Ovary (tissue), 10 donors: ENCODE measurements around the gene HERC6. TPM values are rescaled to one million over a fixed set of nuclear protein-coding genes. Genes with fewer than 3 reads are reported as not detected.
"Not testable (repeated sequence)": the region's sequence is repeated elsewhere in the genome, so short reads cannot be mapped to it uniquely, and the experiment has no call there.

Experiments used
- DNase-seq, 5 donors: peaks; one replicate each; pipeline ENCODE4 v3.0.0-alpha.2; 2019 to 2020
- H3K27ac ChIP-seq, 2 donors: fragments of 200-600 bp; one replicate each; pipeline versions ENCODE4 v1.5.1 to v1.8.0; 2019 to 2022
- H3K27me3 ChIP-seq: fragments of 200-600 bp; one replicate; pipeline ENCODE4 v1.8.0; 2022
- H3K36me3 ChIP-seq: fragments of 200-600 bp; sonication (generic); one replicate; pipeline ENCODE4 v1.5.1; 2019
- H3K4me1 ChIP-seq: one replicate; pipeline ENCODE4 v1.8.1; 2013; ENCODE audit warnings: mild to moderate bottlenecking, moderate library complexity; ENCODE audit not compliant: insufficient read depth
- H3K4me3 ChIP-seq: fragments of 200-600 bp; sonication (generic); one replicate; pipeline ENCODE4 v1.5.1; 2017
- H3K9me3 ChIP-seq, 2 donors: fragments of 200-600 bp in 1 of 2; sonication (generic) in 1 of 2; one replicate each; pipeline versions ENCODE4 v1.5.1 to v1.8.1; 2013 to 2019; ENCODE audit warnings: mild to moderate bottlenecking in 1 of 2, moderate library complexity in 1 of 2
- CTCF ChIP-seq, 3 donors: fragments of 450-650 bp in 2 of 3; fragments of 200-600 bp in 1 of 3; IDR thresholded peaks; one replicate each; pipeline versions ENCODE4 v1.5.1 to v1.8.0; 2016 to 2022; ENCODE audit warnings: antibody characterized with exemption in 3 of 3, mild to moderate bottlenecking in 1 of 3
- EP300 ChIP-seq: sonication (generic); formaldehyde crosslinking; IDR thresholded peaks from one replicate; pipeline ENCODE4 v1.6.1; 2017; ENCODE audit warnings: antibody characterized with exemption
- POLR2A ChIP-seq: fragments of 450-650 bp; IDR thresholded peaks from one replicate; pipeline ENCODE4 v1.6.1; 2017; ENCODE audit warnings: antibody characterized with exemption, mild to moderate bottlenecking, moderate library complexity
- WGBS, 3 donors: extraction: QIAGEN DNeasy Blood & Tissue Kit in 1 of 3; methylation state at CpG; one replicate each; pipeline versions ENCODE4 v1.1.5 to v1.1.7; 2013 to 2017; 5-methylcytosine and 5-hydroxymethylcytosine counted together
- intact Hi-C, 4 donors: fragments of 100-400 bp; cut with DNase I; formaldehyde crosslinking; loops; one replicate each; pipeline versions ENCODE4 v1.11.0 to v1.15.1; 2022 to 2023
- long read RNA-seq, 3 donors: library from polyadenylated mRNA in 2 of 3; unstranded in 2 of 3; transcript quantifications; one replicate each; pipeline ENCODE4 v2.0.0 and lab custom pipeline, GENCODE V29; 2021 to 2026
- polyA plus RNA-seq, 2 donors: library from polyadenylated mRNA; stranded (reverse); fragments of 200-250 nt in 1 of 2; fragments of 350-450 nt in 1 of 2; fragmentation: Illumina TruSeq in 1 of 2; extraction: RNeasy Lipid Tissue Mini Kit (QIAGEN cat#74804) in 1 of 2; gene quantifications; one replicate each; pipeline ENCODE4 v1.2.3, GENCODE V29; 2013 to 2014
- total RNA-seq, 7 donors: library from RNA; depleted of rRNA in 2 of 7; stranded (reverse); fragments of >200 nt in 2 of 7; fragmentation: NEBNext Ultra II Directional in 3 of 7; extraction: Animal tissue kit (Norgen Biotek cat#: 25700) in 3 of 7; gene quantifications; one replicate each; pipeline versions ENCODE4 v1.1.0 to v1.2.4, GENCODE V29; 2016 to 2023
- donor health status: DM: no; HTN: no; CAD: no; lungs with moderate emphysema.
- donor health status: DM: no; HTN: no; CAD: no.
- donor health status: Bipolar disorder and iron deficiency.
- donor health status: DM: yes; HTN: yes; CAD: no.
- donor health status: DM: no; HTN: no; CAD: no.
- donor health status: DM: yes; HTN: yes; CAD: no.

The HERC6 gene
- total RNA-seq (10 to 100 TPM in 6 of 7 donors, 1 to 10 TPM in 1; 9.4 to 14.9 (median 10.8) TPM), polyA plus RNA-seq (10 to 100 TPM in 1 of 2 donors, 1 to 10 TPM in 1; 9.1 to 24.5 TPM)
- long read RNA-seq, donor 1, transcript HERC6-201 (23 exons, 3,779 nt): major isoform, 5 of 38 reads
- long read RNA-seq, donor 1, partial matches to known transcripts: 23 of 38 reads
- long read RNA-seq, donor 1, other reads (novel, unspliced or antisense): 10 of 38 reads
- long read RNA-seq, donor 2, partial matches to known transcripts: 0 of 4 reads
- long read RNA-seq, donor 2, other reads (novel, unspliced or antisense): 0 of 4 reads
- long read RNA-seq, donor 3, transcript HERC6-201 (23 exons, 3,779 nt): major isoform, 18 of 26 reads
- long read RNA-seq, donor 3, partial matches to known transcripts: 3 of 26 reads
- long read RNA-seq, donor 3, other reads (novel, unspliced or antisense): 4 of 26 reads

GRCh38 chr4:88378691-88379559 is at the start of gene HERC6:
HERC6 (plus strand) TSS chr4:88378852; CDS start chr4:88378922, 70 bp downstream.
- H3K4me1 ChIP-seq: no peaks in the 10 kb centered on the region
- H3K27me3 ChIP-seq: no peaks in the 10 kb centered on the region
- WGBS, 3 donors: 0 to 1% (median 1%) methylated on average over 59 to 62 of the region's 62 CpGs
- peak; percentile 77 to 82 (median 77) for DNase-seq
- peak within 1 kb of the TSS; percentile 97 to 99 for H3K27ac ChIP-seq
- H3K36me3 ChIP-seq: no peaks in the 10 kb centered on the region
- intact Hi-C loops: loop anchor here (1.0 to 10.0 kb wide), 5 partner anchors 10 to 154 kb away; partner anchors contain the start of genes HERC5 (in 2 of the 4) and PPM1K (in 1 of the 4)
- TF ChIP-seq EP300 (no peak), POLR2A (no peak), CTCF (IDR thresholded peaks at IDR 0.05) (peak; percentile 81 to 90 (median 82))
- H3K4me3 ChIP-seq: peak within 1 kb of the TSS; percentile 92
- H3K9me3 ChIP-seq: no peaks in the 10 kb centered on the region

GRCh38 chr4:88333741-88334405 is 44.8 kb upstream of the HERC6 start:
- H3K27ac ChIP-seq: no peak overlapping the region
- H3K4me3 ChIP-seq: no peak overlapping the region
- no peaks in the 10 kb centered on the region for H3K27me3 ChIP-seq
- intact Hi-C loops: no loop called here
- WGBS, 3 donors: 87 to 100% (median 92%) methylated on average over 1 of the region's 1 CpG
- H3K4me1 ChIP-seq: peaks cover 2% of the 10 kb centered on the region
- peak in 2 of 5 donors; percentile 22 to 74 for DNase-seq
- no peaks in the 10 kb centered on the region for H3K9me3 ChIP-seq
- no peaks in the 10 kb centered on the region for H3K36me3 ChIP-seq
- TF ChIP-seq EP300 (no peak), POLR2A (no peak)

GRCh38 chr4:88335092-88335665 is 43.5 kb upstream of the HERC6 start:
- H3K36me3 ChIP-seq: no peaks in the 10 kb centered on the region
- no peaks in the 10 kb centered on the region for H3K9me3 ChIP-seq
- H3K4me3 ChIP-seq: no peak overlapping the region
- peaks cover 2% of the 10 kb centered on the region for H3K4me1 ChIP-seq
- no peaks in the 10 kb centered on the region for H3K27me3 ChIP-seq
- intact Hi-C loops: no loop called here
- H3K27ac ChIP-seq: no peak overlapping the region
- TF ChIP-seq EP300 (no peak), CTCF (IDR thresholded peaks at IDR 0.05) (no peak), POLR2A (no peak)
- 51 to 61% (median 57%) methylated on average over 11 of the region's 11 CpGs for WGBS, 3 donors
- DNase-seq: no peak

GRCh38 chr4:88341227-88342192 is 37.1 kb upstream of the HERC6 start:
- Histone ChIP-seq H3K4me1 (no peaks in the 10 kb centered on the region), H3K36me3 (no peaks in the 10 kb centered on the region), H3K4me3 (no peak overlapping the region), H3K27me3 (no peaks in the 10 kb centered on the region), H3K9me3 (no peaks in the 10 kb centered on the region), H3K27ac (peak overlapping the region; percentile 33 to 80)
- no peak for TF ChIP-seq EP300
- TF ChIP-seq POLR2A: no peak
- no peak for TF ChIP-seq CTCF (IDR thresholded peaks at IDR 0.05)
- intact Hi-C loops: loop anchor here in 1 of 4 donors (10.0 kb wide), 1 partner anchor 57 kb away; the partner anchor contains the start of gene PPM1K
- DNase-seq: peak; percentile 41 to 66 (median 43)
- 13 to 19% (median 14%) methylated on average over 8 of the region's 8 CpGs for WGBS, 3 donors

GRCh38 chr4:88346902-88347301 is 31.8 kb upstream of the HERC6 start:
- H3K4me3 ChIP-seq, DNase-seq, H3K36me3 ChIP-seq, H3K27ac ChIP-seq, H3K9me3 ChIP-seq, H3K4me1 ChIP-seq, H3K27me3 ChIP-seq: not testable (repeated sequence)
- 78 to 98% (median 85%) methylated on average over 3 of the region's 3 CpGs for WGBS, 3 donors
- intact Hi-C loops: loop anchor here in 1 of 4 donors (10.0 kb wide), 1 partner anchor 62 kb away; the partner anchor contains the start of gene PPM1K

- H3K27me3 ChIP-seq, H3K9me3 ChIP-seq, H3K4me1 ChIP-seq, H3K4me3 ChIP-seq, DNase-seq, H3K27ac ChIP-seq, H3K36me3 ChIP-seq: not testable (repeated sequence)
- intact Hi-C loops: loop anchor here in 1 of 4 donors (10.0 kb wide), 1 partner anchor 64 kb away; the partner anchor contains the start of gene PPM1K
- WGBS, 3 donors: 85 to 96% (median 90%) methylated on average over 7 of the region's 7 CpGs
These were observed 29.9 kb upstream of the HERC6 start for GRCh38 chr4:88348761-88349160.
